DOHH2 (cell line): Measurements from ENCODE around the gene NRF1.

Experiments used
- H3F3A ChIP-seq: fragments of 200-600 bp; sonication (generic), shearing (Covaris generic); 2 replicates; pipeline ENCODE4 v1.6.0; 2016; ENCODE audit warnings: antibody characterized with exemption, mild to moderate bottlenecking; ENCODE audit not compliant: control insufficient read depth, insufficient read depth
- H3K27ac ChIP-seq: fragments of 200-600 bp; sonication (generic); 2 replicates; pipeline ENCODE4 v1.5.1; 2014; ENCODE audit warnings: low read depth, mild to moderate bottlenecking, low read length, moderate library complexity
- H3K27me3 ChIP-seq: fragments of 200-600 bp; sonication (generic); 2 replicates; pipeline ENCODE4 v1.6.1; 2014; ENCODE audit warnings: mild to moderate bottlenecking, low read length, mixed read lengths; ENCODE audit not compliant: control insufficient read depth
- H3K36me3 ChIP-seq: fragments of 200-600 bp; sonication (generic); 2 replicates; pipeline ENCODE4 v1.6.1; 2014; ENCODE audit warnings: mild to moderate bottlenecking, low read length, moderate library complexity, mixed read lengths; ENCODE audit not compliant: control insufficient read depth
- H3K4me1 ChIP-seq: fragments of 200-600 bp; sonication (generic); 2 replicates; pipeline ENCODE4 v1.6.1; 2014; ENCODE audit warnings: mild to moderate bottlenecking, low read length, mixed read lengths; ENCODE audit not compliant: control insufficient read depth
- H3K4me2 ChIP-seq: fragments of 200-600 bp; sonication (generic); 2 replicates; pipeline ENCODE4 v1.6.0; 2014; ENCODE audit warnings: mild to moderate bottlenecking, low read length, moderate library complexity
- H3K4me3 ChIP-seq: fragments of 200-600 bp; sonication (generic); 2 replicates; pipeline ENCODE4 v1.5.1; 2014; ENCODE audit warnings: mild to moderate bottlenecking, low read length, mixed read lengths
- H3K79me2 ChIP-seq: fragments of 200-600 bp; sonication (generic); 2 replicates; pipeline ENCODE4 v1.6.1; 2014; ENCODE audit warnings: mild to moderate bottlenecking, low read length, mixed read lengths; ENCODE audit not compliant: control insufficient read depth
- H3K9me2 ChIP-seq: fragments of 200-600 bp; sonication (generic); replicated peaks from 2 replicates; pipeline ENCODE4 v1.6.1; 2014; ENCODE audit warnings: mild to moderate bottlenecking, low read length, mixed read lengths; ENCODE audit not compliant: control insufficient read depth
- H3K9me3 ChIP-seq: fragments of 200-600 bp; sonication (generic); 2 replicates; pipeline ENCODE4 v1.6.1; 2014; ENCODE audit warnings: antibody characterized with exemption, low read length, mixed read lengths; ENCODE audit not compliant: control insufficient read depth, insufficient read depth
- H4K20me1 ChIP-seq: fragments of 200-600 bp; sonication (generic); 2 replicates; pipeline ENCODE4 v1.6.0; 2014; ENCODE audit warnings: low read depth, mild to moderate bottlenecking, antibody characterized with exemption, low read length, moderate library complexity; ENCODE audit not compliant: control insufficient read depth, insufficient read depth
- CTCF ChIP-seq: fragments of 200-600 bp; sonication (generic); IDR thresholded peaks from one replicate; pipeline ENCODE4 v1.5.1; 2014; ENCODE audit warnings: antibody characterized with exemption, mild to moderate bottlenecking, low read depth, low read length; ENCODE audit not compliant: poor library complexity, severe bottlenecking
- EZH2phosphoT487 ChIP-seq: fragments of 200-600 bp; sonication (generic); IDR thresholded peaks from 2 replicates; pipeline ENCODE4 v1.6.1; 2017; ENCODE audit warnings: borderline replicate concordance, mild to moderate bottlenecking, antibody characterized with exemption, low read length, moderate library complexity, mixed read lengths

The NRF1 gene

GRCh38 chr7:129777993-129778769, 166.7 kb downstream of the NRF1 start:
- H3K27ac ChIP-seq: no peak overlapping the region
- no peaks in the 10 kb centered on the region for H3F3A ChIP-seq
- no peaks in the 10 kb centered on the region for H3K36me3 ChIP-seq
- H3K4me3 ChIP-seq: no peak overlapping the region
- no peak for TF ChIP-seq CTCF
- no peak; the same call in 1 of the 2 replicates for TF ChIP-seq EZH2phosphoT487
- H3K4me2 ChIP-seq: no peak overlapping the region
- no peaks in the 10 kb centered on the region for H3K9me2 ChIP-seq
- H3K27me3 ChIP-seq: peaks cover 69% of the 10 kb centered on the region
- peaks cover 17% of the 10 kb centered on the region for H4K20me1 ChIP-seq
- H3K9me3 ChIP-seq: no peaks in the 10 kb centered on the region
- H3K79me2 ChIP-seq: no peaks in the 10 kb centered on the region
- H3K4me1 ChIP-seq: peaks cover 28% of the 10 kb centered on the region

GRCh38 chr7:129778770-129779601, 167.5 kb downstream of the NRF1 start:
- H3K4me3 ChIP-seq: peak overlapping the region; percentile 83

GRCh38 chr7:129779602-129780256, 168.2 kb downstream of the NRF1 start:
- Histone ChIP-seq H3K27me3 (peaks cover 75% of the 10 kb centered on the region), H3F3A (no peaks in the 10 kb centered on the region), H3K9me3 (no peaks in the 10 kb centered on the region), H3K36me3 (no peaks in the 10 kb centered on the region), H3K4me3 (peak overlapping the region; percentile 83), H3K4me1 (peaks cover 31% of the 10 kb centered on the region), H3K79me2 (no peaks in the 10 kb centered on the region), H4K20me1 (peaks cover 19% of the 10 kb centered on the region), H3K9me2 (no peaks in the 10 kb centered on the region), H3K4me2 (peak overlapping the region; percentile 97), H3K27ac (no peak overlapping the region)
- TF ChIP-seq EZH2phosphoT487 (no peak; the same call in 1 of the 2 replicates), CTCF (no peak)

More at GRCh38 chr7:129778770-129779601, 167.5 kb downstream of the NRF1 start:
- H3K4me2 ChIP-seq: peak overlapping the region; percentile 97
- no peaks in the 10 kb centered on the region for H3K36me3 ChIP-seq
- H4K20me1 ChIP-seq: peaks cover 17% of the 10 kb centered on the region
- peaks cover 71% of the 10 kb centered on the region for H3K27me3 ChIP-seq
- no peaks in the 10 kb centered on the region for H3K79me2 ChIP-seq
- no peaks in the 10 kb centered on the region for H3F3A ChIP-seq
- no peaks in the 10 kb centered on the region for H3K9me2 ChIP-seq
- no peaks in the 10 kb centered on the region for H3K9me3 ChIP-seq
- peaks cover 28% of the 10 kb centered on the region for H3K4me1 ChIP-seq
- TF ChIP-seq EZH2phosphoT487: no peak
- peak; percentile 21 for TF ChIP-seq CTCF
- H3K27ac ChIP-seq: no peak overlapping the region
